GM19372 (cell line): Measurements from ENCODE around the gene SAXO2.
"Not testable (repeated sequence)": the region's sequence is repeated elsewhere in the genome, so short reads cannot be mapped to it uniquely, and the experiment has no call there.

Experiments
- ATAC-seq: cut with Tn5 transposase; IDR thresholded peaks from one replicate; pipeline ENCODE4 v1.9.1; 2021; ENCODE audit warnings: mild to moderate bottlenecking, low read depth, moderate library complexity; ENCODE audit not compliant: unreplicated experiment

The SAXO2 gene

GRCh38 chr15:82332711-82333602 lies 70.3 kb downstream of the SAXO2 start:
- not testable (repeated sequence) for ATAC-seq

- ATAC-seq: not testable (repeated sequence)
These were observed 71.3 kb downstream of the SAXO2 start for GRCh38 chr15:82333603-82334553.
